Large intestine (tissue), 12 donors: Measurements from ENCODE around the gene DAPL1. TPM values are rescaled to one million over a fixed set of nuclear protein-coding genes. Genes with fewer than 3 reads are reported as not detected.

ENCODE experiments used
- DNase-seq, 2 donors: peaks; one replicate each; pipeline versions ENCODE4 v3.0.0 to v3.0.0-alpha.2; 2013
- H3K27ac ChIP-seq: one replicate; pipeline ENCODE4 v1.5.1; 2013; ENCODE audit warnings: low read length
- H3K27me3 ChIP-seq: 2 replicates; pipeline ENCODE4 v1.6.1; 2013; ENCODE audit warnings: low read length; ENCODE audit not compliant: control insufficient read depth, insufficient read depth
- H3K36me3 ChIP-seq: 2 replicates; pipeline ENCODE4 v1.6.1; 2013; ENCODE audit warnings: low read length; ENCODE audit not compliant: control insufficient read depth, insufficient read depth
- H3K4me1 ChIP-seq: one replicate; pipeline ENCODE4 v1.6.1; 2013; ENCODE audit warnings: low read length; ENCODE audit not compliant: control insufficient read depth, insufficient read depth
- H3K4me3 ChIP-seq: one replicate; pipeline ENCODE4 v1.5.1; 2013; ENCODE audit warnings: low read length
- H3K9me3 ChIP-seq: one replicate; pipeline ENCODE4 v1.6.1; 2013; ENCODE audit warnings: mild to moderate bottlenecking, low read depth, low read length, moderate library complexity; ENCODE audit not compliant: control insufficient read depth
- WGBS: methylation state at CpG from one replicate; pipeline ENCODE4 v1.1.5; 2013; ENCODE audit warnings: low lambda C conversion rate; ENCODE audit not compliant: insufficient coverage; 5-methylcytosine and 5-hydroxymethylcytosine counted together
- long read RNA-seq, 11 donors: transcript quantifications; one replicate each; lab custom pipeline, GENCODE V29; 2026
- polyA plus RNA-seq: library from polyadenylated mRNA; unstranded; fragments of 120-200 nt; gene quantifications from one replicate; pipeline ENCODE4 v1.2.1, GENCODE V29; 2013

Gene DAPL1, protein sequence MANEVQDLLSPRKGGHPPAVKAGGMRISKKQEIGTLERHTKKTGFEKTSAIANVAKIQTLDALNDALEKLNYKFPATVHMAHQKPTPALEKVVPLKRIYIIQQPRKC
- polyA plus RNA-seq, result 1.6 TPM
- long read RNA-seq, donor 1, partial matches to known transcripts, result 0 of 2 reads
- long read RNA-seq, donor 1, other reads (novel, unspliced or antisense), result 0 of 2 reads
- long read RNA-seq, donor 2, partial matches to known transcripts, result 0 of 1 reads
- long read RNA-seq, donor 2, other reads (novel, unspliced or antisense), result 0 of 1 reads
- long read RNA-seq, donor 3, result 0 reads
- long read RNA-seq, donor 4, partial matches to known transcripts, result 0 of 1 reads
- long read RNA-seq, donor 4, other reads (novel, unspliced or antisense), result 0 of 1 reads
- long read RNA-seq, donor 5, result 0 reads
- long read RNA-seq, donor 6, partial matches to known transcripts, result 0 of 1 reads
- long read RNA-seq, donor 6, other reads (novel, unspliced or antisense), result 0 of 1 reads
- long read RNA-seq, donor 7, partial matches to known transcripts, result 0 of 2 reads
- long read RNA-seq, donor 7, other reads (novel, unspliced or antisense), result 0 of 2 reads
- long read RNA-seq, donor 8, partial matches to known transcripts, result 0 of 3 reads
- long read RNA-seq, donor 8, other reads (novel, unspliced or antisense), result 0 of 3 reads
- long read RNA-seq, donor 9, partial matches to known transcripts, result 0 of 1 reads
- long read RNA-seq, donor 9, other reads (novel, unspliced or antisense), result 0 of 1 reads
- long read RNA-seq, donor 10, result 0 reads
- long read RNA-seq, donor 11, partial matches to known transcripts, result 0 of 2 reads
- long read RNA-seq, donor 11, other reads (novel, unspliced or antisense), result 0 of 2 reads

DNA sequence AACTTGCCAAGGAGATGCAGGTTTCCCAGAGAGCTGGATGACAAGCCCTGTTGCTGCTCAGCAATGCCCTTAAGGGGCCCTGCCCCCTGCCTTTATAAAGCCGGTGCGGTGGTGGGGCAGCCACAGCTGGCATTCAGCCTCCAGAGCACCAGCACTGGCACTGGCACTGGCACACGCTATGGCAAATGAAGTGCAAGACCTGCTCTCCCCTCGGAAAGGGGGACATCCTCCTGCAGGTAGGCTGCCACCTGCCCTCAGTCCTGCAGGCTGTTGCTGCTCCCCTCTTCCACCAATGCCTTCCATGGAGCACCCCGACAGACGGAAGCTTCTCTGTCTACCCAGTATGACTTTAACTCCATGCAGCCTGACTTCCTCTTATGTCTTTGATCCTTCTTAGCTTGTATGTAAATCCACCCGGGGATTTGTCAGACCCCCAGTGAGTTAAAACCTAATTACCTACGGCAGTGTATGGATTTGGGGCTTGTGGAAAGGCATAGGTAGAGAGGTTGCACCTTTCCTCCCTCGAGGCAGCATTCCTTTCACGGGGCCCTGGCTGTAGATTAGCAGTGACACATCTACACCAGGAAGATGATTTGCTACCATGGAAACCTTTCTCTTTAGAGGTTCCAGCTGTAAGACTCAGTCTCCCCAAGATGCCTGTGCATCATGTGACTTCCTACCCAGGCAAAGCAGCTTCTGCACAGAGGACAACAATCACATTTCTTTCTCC is at the start of gene DAPL1:
DAPL1 (plus strand) TSS at position 123 of the 730 bp plus-strand sequence; CDS start at position 179, 56 bp downstream.
- H3K27me3 ChIP-seq, result no peaks in the 10 kb centered on the region
- H3K27ac ChIP-seq, result no peak within 1 kb of the TSS
- no CpG with 5 or more reads among the region's 10 CpGs for WGBS
- H3K4me3 ChIP-seq, result peak within 1 kb of the TSS; percentile 25
- peak in 1 of 2 donors; percentile 70 for DNase-seq
- H3K9me3 ChIP-seq, result no peaks in the 10 kb centered on the region
- H3K36me3 ChIP-seq, result no peaks in the 10 kb centered on the region
- no peaks in the 10 kb centered on the region for H3K4me1 ChIP-seq

DNA sequence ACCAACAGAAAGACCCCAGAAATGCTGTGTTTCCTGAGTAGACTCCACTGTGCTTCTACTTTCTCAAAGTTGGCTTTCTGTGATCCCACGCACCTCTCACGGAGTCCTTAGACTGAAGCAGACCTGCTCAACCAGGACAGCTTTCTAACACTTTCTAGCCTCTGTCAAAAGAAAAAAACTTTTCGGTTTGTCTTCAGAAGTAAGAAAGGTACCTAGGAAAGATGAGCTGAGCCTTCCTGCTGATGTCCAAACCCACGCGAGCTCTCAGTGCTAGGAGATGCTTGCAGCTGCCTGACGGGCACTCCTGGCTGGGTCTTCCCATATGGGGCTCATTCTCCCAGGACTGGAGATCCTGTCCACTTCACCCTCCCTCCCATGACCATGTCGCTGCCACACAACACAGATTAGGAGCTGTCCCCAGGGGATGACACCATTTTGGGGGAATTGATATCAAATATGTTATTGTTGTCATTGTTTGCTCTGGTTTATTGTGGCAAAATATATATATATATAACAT is 49.2 kb upstream of the DAPL1 start:
- DNase-seq, result no peak
- WGBS, result no CpG with 5 or more reads among the region's 7 CpGs
- H3K27me3 ChIP-seq, result peaks cover 5% of the 10 kb centered on the region
- no peaks in the 10 kb centered on the region for H3K9me3 ChIP-seq
- no peaks in the 10 kb centered on the region for H3K36me3 ChIP-seq
- H3K27ac ChIP-seq, result no peak overlapping the region
- H3K4me1 ChIP-seq, result no peaks in the 10 kb centered on the region
- H3K4me3 ChIP-seq, result no peak overlapping the region

DNA sequence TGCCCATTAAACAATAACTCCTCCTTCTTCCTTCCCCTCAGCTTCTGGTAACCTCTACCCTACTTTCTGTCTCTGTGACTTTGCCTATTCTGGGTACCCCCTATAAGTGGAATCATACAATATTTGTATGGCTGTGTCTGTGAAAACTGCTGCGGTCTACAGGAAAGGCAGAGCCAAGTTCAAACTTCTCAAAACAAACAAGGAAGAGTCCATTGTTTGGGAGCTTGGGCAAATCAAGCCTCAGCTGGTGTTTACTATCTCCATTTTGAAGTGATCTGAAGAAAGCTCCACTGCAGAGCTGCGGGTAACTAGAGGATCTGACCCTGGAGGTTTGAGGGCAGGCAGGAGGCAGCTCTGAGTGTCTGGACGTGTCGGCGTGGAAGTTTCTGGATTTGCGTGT is 48.6 kb upstream of the DAPL1 start:
- Histone ChIP-seq H3K4me1 (no peaks in the 10 kb centered on the region), H3K36me3 (no peaks in the 10 kb centered on the region), H3K4me3 (no peak overlapping the region), H3K27me3 (peaks cover 5% of the 10 kb centered on the region), H3K27ac (no peak overlapping the region), H3K9me3 (no peaks in the 10 kb centered on the region)
- DNase-seq, result no peak
- 33% methylated on average over 1 of the region's 6 CpGs for WGBS

DNA sequence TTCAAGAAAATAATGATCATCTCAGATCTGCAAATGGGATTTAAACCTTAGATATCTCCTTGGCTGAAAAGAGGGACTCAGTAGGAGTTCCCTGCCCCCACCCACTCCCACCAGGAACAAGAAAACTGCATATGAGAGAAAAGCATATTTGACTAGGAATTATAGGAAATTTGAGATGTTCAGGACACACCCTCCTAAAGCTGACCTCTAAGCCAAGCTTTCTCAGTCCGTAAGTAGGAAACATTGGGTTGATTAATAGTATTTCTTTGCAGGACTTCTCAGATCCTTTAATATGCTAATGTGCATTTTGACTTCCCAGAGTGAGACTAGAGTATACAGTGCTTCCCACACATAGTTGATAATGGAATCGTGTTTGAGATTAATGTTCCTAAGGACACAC is 47.8 kb upstream of the DAPL1 start:
- 100% methylated on average over 1 of the region's 2 CpGs for WGBS

DNA sequence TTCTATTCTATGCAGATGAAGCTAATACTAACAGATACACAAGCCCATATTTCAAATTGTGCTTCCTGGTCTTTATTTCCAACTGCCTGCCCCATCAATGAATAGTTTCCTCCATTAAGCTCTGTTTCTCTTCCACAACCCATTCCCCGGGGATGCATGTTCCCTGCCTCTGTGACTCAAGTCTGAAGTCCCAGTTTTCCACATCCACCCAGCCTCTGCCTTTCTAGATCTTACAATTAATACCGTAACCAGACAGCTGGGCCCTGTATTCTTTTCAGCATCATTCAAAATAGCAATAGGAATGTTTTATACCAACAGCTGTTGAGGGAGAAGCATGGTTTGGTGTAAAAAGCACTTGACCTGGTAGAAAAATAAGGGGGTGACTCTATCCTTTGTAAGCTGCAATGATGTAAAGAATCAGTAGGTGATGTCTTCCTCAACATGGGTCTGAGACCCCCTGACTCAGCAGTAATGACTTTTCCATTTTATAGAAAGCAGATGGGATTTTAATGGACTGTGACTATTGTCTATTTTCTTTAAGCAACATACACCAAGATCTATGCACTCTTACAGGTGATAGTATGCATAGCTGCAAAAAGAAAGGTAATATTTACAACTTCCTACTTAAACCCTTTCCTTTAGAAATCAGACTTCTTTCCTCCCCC is 46.1 kb upstream of the DAPL1 start:
- no peak overlapping the region for H3K4me3 ChIP-seq
- H3K36me3 ChIP-seq, result no peaks in the 10 kb centered on the region
- DNase-seq, result no peak
- H3K4me1 ChIP-seq, result no peaks in the 10 kb centered on the region
- no peak overlapping the region for H3K27ac ChIP-seq
- H3K9me3 ChIP-seq, result no peaks in the 10 kb centered on the region
- peaks cover 5% of the 10 kb centered on the region for H3K27me3 ChIP-seq
- WGBS, result no CpG with 5 or more reads among the region's 2 CpGs

More for the DNA sequence above, 47.8 kb upstream of the DAPL1 start:
- Histone ChIP-seq H3K4me1 (no peaks in the 10 kb centered on the region), H3K36me3 (no peaks in the 10 kb centered on the region), H3K27me3 (peaks cover 5% of the 10 kb centered on the region), H3K4me3 (no peak overlapping the region), H3K27ac (no peak overlapping the region), H3K9me3 (no peaks in the 10 kb centered on the region)
- DNase-seq, result no peak

DNA sequence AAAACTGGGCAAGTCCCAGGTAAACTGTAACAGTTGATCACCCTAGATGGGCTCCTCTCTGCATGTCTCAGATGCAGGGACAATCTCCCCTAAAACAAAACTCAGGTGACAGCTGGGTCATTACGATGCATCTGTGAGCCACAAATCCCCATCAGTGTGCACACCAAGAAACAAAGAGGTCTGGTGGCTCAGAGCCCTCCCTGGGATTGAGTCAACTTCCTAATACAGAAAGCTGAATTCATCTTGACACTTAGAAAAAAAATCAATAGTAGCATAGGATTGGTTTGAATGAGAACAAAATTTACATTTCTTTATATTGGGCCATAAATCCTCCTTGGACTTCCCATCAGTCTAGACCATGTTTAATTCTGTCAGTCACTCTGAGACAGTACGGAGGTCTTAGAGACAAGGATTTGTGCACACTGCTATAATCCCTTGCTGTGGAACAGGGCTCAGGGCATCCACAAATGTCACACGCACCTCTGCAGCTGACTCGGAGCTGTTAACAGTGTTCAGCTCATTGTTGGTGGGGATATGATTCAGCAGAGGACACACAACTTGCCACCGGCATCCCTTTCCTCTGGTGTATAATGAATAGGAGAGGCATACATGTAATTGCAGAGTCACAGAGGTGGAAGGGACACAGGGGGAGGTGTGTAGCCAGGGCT is 44.5 kb upstream of the DAPL1 start:
- Histone ChIP-seq H3K4me1 (no peaks in the 10 kb centered on the region), H3K27ac (no peak overlapping the region)
- WGBS, result no CpG with 5 or more reads among the region's 5 CpGs

DNA sequence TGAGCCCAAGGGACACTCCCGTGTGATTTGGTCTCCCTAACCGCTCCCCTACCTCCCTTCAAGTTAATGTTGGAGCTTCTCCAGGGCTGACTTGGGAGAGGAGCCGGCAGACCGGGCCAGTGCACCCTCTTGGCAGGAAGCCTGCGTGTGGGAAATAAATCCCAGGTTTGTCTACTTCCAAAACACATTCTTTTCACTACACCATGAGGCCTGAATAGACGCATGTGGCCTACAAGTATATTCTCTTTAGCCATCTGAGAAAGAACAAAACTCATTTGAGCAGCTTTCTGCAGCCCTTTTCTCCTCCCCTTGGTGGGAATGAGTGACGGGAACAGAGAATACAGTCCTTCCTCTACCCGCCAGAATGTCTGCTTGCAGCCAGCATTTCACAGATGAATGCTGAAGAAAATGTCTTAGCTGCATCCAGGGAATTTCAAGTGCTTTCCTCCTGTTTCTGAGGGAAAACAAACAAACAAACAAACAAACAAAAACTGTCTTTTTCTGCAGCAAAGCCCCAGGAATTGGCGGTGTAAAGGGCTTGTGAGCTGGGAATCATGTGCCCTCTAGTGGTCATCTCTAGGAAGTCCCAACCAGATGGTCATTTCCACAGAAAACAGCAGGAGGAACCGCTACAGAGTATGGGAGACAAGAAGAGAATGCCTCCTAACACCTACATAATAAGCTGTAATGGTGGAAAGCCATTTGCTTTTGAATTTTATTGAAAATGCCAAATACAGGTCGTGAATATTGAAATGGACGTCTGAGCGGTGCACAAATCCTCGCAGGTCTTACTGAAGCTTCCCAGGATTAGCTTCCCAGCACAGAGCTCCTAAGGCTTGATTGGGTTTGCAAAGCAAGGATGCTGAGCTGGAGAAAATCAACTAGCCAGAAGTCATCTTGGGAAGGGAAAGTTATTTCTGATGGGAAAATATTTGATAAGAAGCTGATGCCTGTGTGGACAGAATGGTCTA is 41.2 kb upstream of the DAPL1 start:
- WGBS, result no CpG with 5 or more reads among the region's 14 CpGs
- no peaks in the 10 kb centered on the region for H3K9me3 ChIP-seq
- no peak overlapping the region for H3K4me3 ChIP-seq
- no peaks in the 10 kb centered on the region for H3K27me3 ChIP-seq
- no peaks in the 10 kb centered on the region for H3K4me1 ChIP-seq
- H3K27ac ChIP-seq, result no peak overlapping the region
- peak; percentile 58 to 61 for DNase-seq
- H3K36me3 ChIP-seq, result no peaks in the 10 kb centered on the region

More for the DNA sequence above, 44.5 kb upstream of the DAPL1 start:
- peaks cover 5% of the 10 kb centered on the region for H3K27me3 ChIP-seq
- no peaks in the 10 kb centered on the region for H3K9me3 ChIP-seq
- DNase-seq, result no peak
- H3K4me3 ChIP-seq, result no peak overlapping the region
- H3K36me3 ChIP-seq, result no peaks in the 10 kb centered on the region

DNA sequence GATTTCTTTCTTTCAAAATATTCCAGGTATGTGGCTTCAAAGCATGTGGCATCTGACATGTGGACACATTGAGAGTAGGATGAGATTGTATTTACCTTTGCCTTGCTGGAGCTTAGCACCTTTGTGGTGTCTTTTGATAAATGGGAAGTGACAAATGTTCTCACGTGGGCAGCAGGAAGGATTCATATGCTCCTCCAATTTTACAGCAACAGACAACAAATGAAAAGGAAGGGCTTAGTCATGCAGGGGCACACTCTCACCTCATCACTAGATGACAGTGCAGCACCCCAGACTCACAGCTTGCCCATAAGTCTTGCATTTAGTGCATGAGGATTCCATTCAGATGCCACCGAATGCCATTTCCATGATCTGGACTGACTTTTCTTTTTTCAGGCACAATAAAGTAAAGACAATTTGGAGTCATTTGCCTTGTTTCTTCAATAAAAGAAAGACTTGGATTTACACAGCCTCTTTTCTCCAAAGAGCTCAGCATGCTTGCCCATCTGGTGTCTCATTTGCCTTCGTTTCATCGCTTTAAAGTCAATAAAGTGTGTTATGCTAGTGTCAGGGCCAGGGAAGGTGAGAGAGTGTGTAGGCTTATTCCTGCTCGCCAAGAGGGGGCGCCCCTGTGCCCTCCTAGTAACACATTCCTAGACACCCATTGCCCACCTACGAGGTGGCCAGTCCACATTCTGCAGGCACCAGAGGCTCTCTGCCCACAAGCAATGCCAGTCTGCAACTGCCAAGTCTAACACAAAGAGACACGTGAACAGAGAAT is 39.6 kb upstream of the DAPL1 start:
- no peak for DNase-seq
- 87% methylated on average over 3 of the region's 8 CpGs for WGBS

More for the DNA sequence above, 39.6 kb upstream of the DAPL1 start:
- no peaks in the 10 kb centered on the region for H3K9me3 ChIP-seq
- H3K4me3 ChIP-seq, result no peak overlapping the region
- no peak overlapping the region for H3K27ac ChIP-seq
- no peaks in the 10 kb centered on the region for H3K4me1 ChIP-seq
- H3K27me3 ChIP-seq, result no peaks in the 10 kb centered on the region
- no peaks in the 10 kb centered on the region for H3K36me3 ChIP-seq
